Naive B cell (primary cell): ENCODE data around the gene C15orf61. TPM values are rescaled to one million over a fixed set of nuclear protein-coding genes. Genes with fewer than 3 reads are reported as not detected.
A peak's percentile ranks its signal among the peaks of the same experiment; 100 is the strongest.

ENCODE experiments used
- ATAC-seq, 2 donors: fragments of 150-1000 bp; cut with Tn5 transposase; 2 replicates each; pipeline ENCODE4 v1.10.0; 2021; ENCODE audit warnings: low read depth in 2 of 2, mild to moderate bottlenecking in 2 of 2, moderate library complexity in 2 of 2
- DNase-seq: peaks from one replicate; pipeline ENCODE4 v3.0.0; 2022
- H3K27ac Mint-ChIP-seq, 6 donors: one replicate each; pipeline ENCODE4 v1.8.0; 2020 to 2022; ENCODE audit warnings: mild to moderate bottlenecking in 6 of 6, mixed read lengths in 6 of 6, moderate library complexity in 5 of 6, inconsistent platforms in 2 of 6
- H3K27me3 Mint-ChIP-seq, 3 donors: one replicate each; pipeline ENCODE4 v1.8.0; 2021 to 2022; ENCODE audit warnings: mixed read lengths in 3 of 3, mild to moderate bottlenecking in 1 of 3
- H3K36me3 Mint-ChIP-seq, 2 donors: one replicate each; pipeline ENCODE4 v1.8.0; 2020 to 2022; ENCODE audit warnings: mixed read lengths in 2 of 2, inconsistent platforms in 1 of 2, mild to moderate bottlenecking in 1 of 2
- H3K4me1 Mint-ChIP-seq, 3 donors: one replicate each; pipeline ENCODE4 v1.8.0; 2020 to 2022; ENCODE audit warnings: mixed read lengths in 3 of 3, inconsistent platforms in 1 of 3, mild to moderate bottlenecking in 1 of 3, moderate library complexity in 1 of 3
- H3K4me3 Mint-ChIP-seq, 8 donors: one replicate each; pipeline ENCODE4 v1.8.0; 2020 to 2022; ENCODE audit warnings: mild to moderate bottlenecking in 8 of 8, mixed read lengths in 8 of 8, moderate library complexity in 8 of 8, inconsistent platforms in 2 of 8
- H3K9me3 Mint-ChIP-seq, 7 donors: one replicate each; pipeline ENCODE4 v1.8.0; 2020 to 2022; ENCODE audit warnings: mixed read lengths in 7 of 7, mild to moderate bottlenecking in 5 of 7, inconsistent platforms in 2 of 7, moderate library complexity in 1 of 7
- polyA plus RNA-seq, 6 donors: library from polyadenylated mRNA; unstranded; fragments of 300-500 nt; fragmentation: Illumina TruSeq; gene quantifications; one replicate each; pipeline ENCODE4 v1.2.3, GENCODE V29; 2021; ENCODE audit warnings: low read depth in 6 of 6

C15orf61 gene
- polyA plus RNA-seq, 6 donors from 2014 or later = 3.5 to 8.9 (median 6.0) TPM

GRCh38 chr15:67547064-67547463 lies 26.1 kb downstream of the C15orf61 start:
- Mint-ChIP-seq H3K4me1 (peaks cover 20 to 35% (median 32%) of the 10 kb centered on the region in 3 donors), H3K9me3 (no peaks in the 10 kb centered on the region), H3K36me3 (peaks cover 0 to 9% of the 10 kb centered on the region in 2 donors), H3K4me3 (peak overlapping the region in 1 of 8 donors; percentile 98), H3K27ac (peak overlapping the region in 1 of 6 donors; percentile 81), H3K27me3 (no peaks in the 10 kb centered on the region)
- ATAC-seq (no peak), DNase-seq (no peak)

- no peaks in the 10 kb centered on the region for H3K27me3 Mint-ChIP-seq
- no peaks in the 10 kb centered on the region for H3K9me3 Mint-ChIP-seq
- H3K4me1 Mint-ChIP-seq = peaks cover 18 to 34% (median 31%) of the 10 kb centered on the region in 3 donors
- H3K4me3 Mint-ChIP-seq = no peak overlapping the region
- DNase-seq (no peak), ATAC-seq (no peak)
- peak overlapping the region in 2 of 6 donors; percentile 5 to 12 for H3K27ac Mint-ChIP-seq
- H3K36me3 Mint-ChIP-seq = peaks cover 0 to 9% of the 10 kb centered on the region in 2 donors
These were observed 26.9 kb downstream of the C15orf61 start for GRCh38 chr15:67547836-67548235.

GRCh38 chr15:67548236-67548852 lies 27.4 kb downstream of the C15orf61 start:
- no peak overlapping the region for H3K27ac Mint-ChIP-seq
- no peak overlapping the region for H3K4me3 Mint-ChIP-seq
- H3K4me1 Mint-ChIP-seq = peaks cover 13 to 28% (median 26%) of the 10 kb centered on the region in 3 donors
- ATAC-seq (no peak), DNase-seq (no peak)
- no peaks in the 10 kb centered on the region for H3K9me3 Mint-ChIP-seq
- peaks cover 0 to 9% of the 10 kb centered on the region in 2 donors for H3K36me3 Mint-ChIP-seq
- H3K27me3 Mint-ChIP-seq = no peaks in the 10 kb centered on the region

- peak overlapping the region in 2 of 6 donors; percentile 65 to 70 for H3K27ac Mint-ChIP-seq
- H3K4me1 Mint-ChIP-seq = peaks cover 11 to 23% (median 19%) of the 10 kb centered on the region in 3 donors
These were observed 28.1 kb downstream of the C15orf61 start for GRCh38 chr15:67548862-67549651.

GRCh38 chr15:67549736-67550135 lies 28.8 kb downstream of the C15orf61 start:
- Mint-ChIP-seq H3K4me3 (no peak overlapping the region), H3K27ac (no peak overlapping the region), H3K4me1 (peaks cover 8 to 19% (median 12%) of the 10 kb centered on the region in 3 donors), H3K9me3 (no peaks in the 10 kb centered on the region), H3K27me3 (no peaks in the 10 kb centered on the region), H3K36me3 (peaks cover under 1 to 14% of the 10 kb centered on the region in 2 donors)
- DNase-seq = no peak
- ATAC-seq = no peak

More at GRCh38 chr15:67548862-67549651, 28.1 kb downstream of the C15orf61 start:
- H3K9me3 Mint-ChIP-seq = no peaks in the 10 kb centered on the region
- no peaks in the 10 kb centered on the region for H3K27me3 Mint-ChIP-seq
- DNase-seq = no peak
- peaks cover 0 to 9% of the 10 kb centered on the region in 2 donors for H3K36me3 Mint-ChIP-seq
- no peak for ATAC-seq
- H3K4me3 Mint-ChIP-seq = no peak overlapping the region

- H3K4me3 Mint-ChIP-seq = no peak overlapping the region
- H3K9me3 Mint-ChIP-seq = no peaks in the 10 kb centered on the region
- ATAC-seq (no peak), DNase-seq (no peak)
- peaks cover 3 to 15% (median 8%) of the 10 kb centered on the region in 3 donors for H3K4me1 Mint-ChIP-seq
- H3K36me3 Mint-ChIP-seq = peaks cover 7 to 18% of the 10 kb centered on the region in 2 donors
- no peaks in the 10 kb centered on the region for H3K27me3 Mint-ChIP-seq
- H3K27ac Mint-ChIP-seq = peak overlapping the region in 1 of 6 donors; percentile 24
These were observed 29.6 kb downstream of the C15orf61 start for GRCh38 chr15:67550522-67550921.

- Mint-ChIP-seq H3K4me3 (no peak overlapping the region), H3K27ac (no peak overlapping the region)
- ATAC-seq = no peak
These were observed 30.3 kb downstream of the C15orf61 start for GRCh38 chr15:67551207-67551743.

GRCh38 chr15:67554580-67554979 lies 33.6 kb downstream of the C15orf61 start:
- Mint-ChIP-seq H3K4me1 (peaks cover 2 to 19% (median 4%) of the 10 kb centered on the region in 3 donors), H3K27ac (peak overlapping the region in 1 of 6 donors; percentile 72), H3K4me3 (no peak overlapping the region), H3K36me3 (peaks cover 18 to 36% of the 10 kb centered on the region in 2 donors), H3K27me3 (no peaks in the 10 kb centered on the region), H3K9me3 (peaks cover 0 to 8% (median 4%) of the 10 kb centered on the region in 7 donors)
- DNase-seq (no peak), ATAC-seq (no peak)

More at GRCh38 chr15:67551207-67551743, 30.3 kb downstream of the C15orf61 start:
- DNase-seq = no peak
- Mint-ChIP-seq H3K27me3 (no peaks in the 10 kb centered on the region), H3K4me1 (peaks cover 3 to 12% (median 8%) of the 10 kb centered on the region in 3 donors), H3K9me3 (no peaks in the 10 kb centered on the region), H3K36me3 (peaks cover 7 to 17% of the 10 kb centered on the region in 2 donors)

GRCh38 chr15:67556976-67557570 lies 36.1 kb downstream of the C15orf61 start:
- no peak for DNase-seq
- H3K4me3 Mint-ChIP-seq = no peak overlapping the region
- H3K36me3 Mint-ChIP-seq = peaks cover 18 to 43% of the 10 kb centered on the region in 2 donors
- H3K27ac Mint-ChIP-seq = peak overlapping the region in 1 of 6 donors; percentile 8
- H3K27me3 Mint-ChIP-seq = no peaks in the 10 kb centered on the region
- H3K4me1 Mint-ChIP-seq = peaks cover 4 to 31% (median 8%) of the 10 kb centered on the region in 3 donors
- peaks cover 0 to 8% (median 4%) of the 10 kb centered on the region in 7 donors for H3K9me3 Mint-ChIP-seq
- no peak for ATAC-seq

GRCh38 chr15:67558502-67558901 lies 37.6 kb downstream of the C15orf61 start:
- Mint-ChIP-seq H3K27ac (peak overlapping the region in 3 of 6 donors; percentile 3 to 67 (median 15)), H3K9me3 (peaks cover 0 to 8% (median 4%) of the 10 kb centered on the region in 7 donors), H3K4me3 (no peak overlapping the region), H3K36me3 (peaks cover 18 to 48% of the 10 kb centered on the region in 2 donors), H3K27me3 (no peaks in the 10 kb centered on the region), H3K4me1 (peaks cover 4 to 31% (median 8%) of the 10 kb centered on the region in 3 donors)
- no peak for DNase-seq
- ATAC-seq = no peak

- no peak overlapping the region for H3K27ac Mint-ChIP-seq
- H3K9me3 Mint-ChIP-seq = peaks cover 0 to 8% (median 4%) of the 10 kb centered on the region in 7 donors
- no peak overlapping the region for H3K4me3 Mint-ChIP-seq
- H3K27me3 Mint-ChIP-seq = no peaks in the 10 kb centered on the region
- peaks cover 18 to 48% of the 10 kb centered on the region in 2 donors for H3K36me3 Mint-ChIP-seq
- ATAC-seq (no peak), DNase-seq (no peak)
- H3K4me1 Mint-ChIP-seq = peaks cover 4 to 36% (median 11%) of the 10 kb centered on the region in 3 donors
These were observed 38.2 kb downstream of the C15orf61 start for GRCh38 chr15:67559158-67559557.

- DNase-seq (no peak), ATAC-seq (no peak)
- Mint-ChIP-seq H3K9me3 (peaks cover 0 to 8% (median 4%) of the 10 kb centered on the region in 7 donors), H3K27ac (no peak overlapping the region), H3K27me3 (no peaks in the 10 kb centered on the region), H3K4me3 (no peak overlapping the region), H3K36me3 (peaks cover 18 to 45% of the 10 kb centered on the region in 2 donors), H3K4me1 (peaks cover 4 to 39% (median 16%) of the 10 kb centered on the region in 3 donors)
These were observed 38.6 kb downstream of the C15orf61 start for GRCh38 chr15:67559576-67559975.

GRCh38 chr15:67560320-67560719 lies 39.4 kb downstream of the C15orf61 start:
- DNase-seq (no peak), ATAC-seq (no peak)
- H3K9me3 Mint-ChIP-seq = peaks cover 0 to 8% (median 4%) of the 10 kb centered on the region in 7 donors
- no peak overlapping the region for H3K4me3 Mint-ChIP-seq
- H3K36me3 Mint-ChIP-seq = peaks cover 11 to 38% of the 10 kb centered on the region in 2 donors
- no peak overlapping the region for H3K27ac Mint-ChIP-seq
- H3K4me1 Mint-ChIP-seq = peaks cover 9 to 41% (median 16%) of the 10 kb centered on the region in 3 donors
- no peaks in the 10 kb centered on the region for H3K27me3 Mint-ChIP-seq
